GM12878 (cell line): ENCODE data around the gene NCAN. TPM values are rescaled to one million over a fixed set of nuclear protein-coding genes. Genes with fewer than 3 reads are reported as not detected.

Source experiments
- ATAC-seq: fragments of 200-7000 bp; cut with Tn5 transposase; 3 replicates; pipeline ENCODE4 v1.9.1; 2020; ENCODE audit warnings: mild to moderate bottlenecking, moderate library complexity
- BruUV-seq: library from RNA; stranded (reverse); fragments of 400-500 nt; replicated peaks from 2 replicates; lab custom pipeline; 2021; lab: Mats Ljungman, UMichigan
- CTCF ChIA-PET: fragments of 300-600 bp; sonication (Branson Sonifier 250); formaldehyde crosslinking; extraction: SDS; loops from one replicate; lab custom pipeline; 2021; ENCODE audit warnings: inconsistent platforms; lab: Yijun Ruan, JAX
- POLR2A ChIA-PET: fragments of 350-600 bp; formaldehyde crosslinking; extraction: SDS; loops from one replicate; lab custom pipeline; 2021; ENCODE audit warnings: inconsistent platforms; lab: Charles Lee
- RAD21 ChIA-PET: fragments of 300-600 bp; sonication (Branson Sonifier 250); formaldehyde crosslinking; loops from one replicate; lab custom pipeline; 2023; ENCODE audit warnings: antibody characterized with exemption; ENCODE audit not compliant: unreplicated experiment; lab: Charles Lee
- SMC1A ChIA-PET: fragments of 300-600 bp; sonication (Branson Sonifier 250); formaldehyde crosslinking; loops from one replicate; lab custom pipeline; 2023; ENCODE audit not compliant: unreplicated experiment, uncharacterized antibody; lab: Charles Lee
- DNase-seq: peaks from one replicate; pipeline ENCODE4 v3.0.0-alpha.2; 2011; ENCODE audit warnings: low read depth, low spot score
- FAIRE-seq: peaks from 3 replicates; lab custom pipeline; 2011; peaks lifted over from hg19 to GRCh38; lab: Jason Lieb, UNC
- H2AFZ ChIP-seq: 2 replicates; pipeline ENCODE4 v1.6.0; 2011; ENCODE audit warnings: low read depth, low read length, control low read depth; ENCODE audit not compliant: control insufficient read depth
- H3K27ac ChIP-seq: 2 replicates; pipeline ENCODE4 v1.5.1; 2011; ENCODE audit warnings: control low read depth; ENCODE audit not compliant: control insufficient read depth, insufficient read depth
- H3K27me3 ChIP-seq, 2 experiments: replicated peaks in 1 of 2; 2 replicates each; pipeline versions ENCODE4 v1.6.0 to v1.6.1; 2011; ENCODE audit warnings: low read length in 1 of 2; ENCODE audit not compliant: control insufficient read depth in 2 of 2, insufficient read depth in 2 of 2
- H3K36me3 ChIP-seq, 2 experiments: 2 replicates each; pipeline ENCODE4 v1.5.1; 2011; ENCODE audit warnings: low read length in 1 of 2; ENCODE audit not compliant: control insufficient read depth in 2 of 2, insufficient read depth in 2 of 2
- H3K4me1 ChIP-seq: 2 replicates; pipeline ENCODE4 v1.6.1; 2011; ENCODE audit warnings: mild to moderate bottlenecking, low read length, moderate library complexity, mixed read lengths; ENCODE audit not compliant: control insufficient read depth, insufficient read depth
- H3K4me2 ChIP-seq: 2 replicates; pipeline ENCODE4 v1.6.0; 2011; ENCODE audit warnings: control low read depth; ENCODE audit not compliant: control insufficient read depth, insufficient read depth
- H3K4me3 ChIP-seq: fragments of 200-600 bp; sonication (generic); 2 replicates; pipeline ENCODE4 v1.5.1; 2016
- H3K79me2 ChIP-seq: 2 replicates; pipeline ENCODE4 v1.6.0; 2011; ENCODE audit warnings: low read length; ENCODE audit not compliant: control insufficient read depth, insufficient read depth
- H3K9ac ChIP-seq: 2 replicates; pipeline ENCODE4 v1.8.0; 2011; ENCODE audit warnings: low read length, control low read depth, mixed read lengths; ENCODE audit not compliant: control insufficient read depth, insufficient read depth
- H3K9me3 ChIP-seq: replicated peaks from 3 replicates; pipeline ENCODE4 v1.5.1; 2011; ENCODE audit warnings: mild to moderate bottlenecking, low read length; ENCODE audit not compliant: control insufficient read depth, insufficient read depth
- H4K20me1 ChIP-seq: 2 replicates; pipeline ENCODE4 v1.6.0; 2011; ENCODE audit not compliant: control insufficient read depth, insufficient read depth
- BCLAF1 ChIP-seq: fragments of 450-650 bp; IDR thresholded peaks from 2 replicates; pipeline ENCODE4 v1.6.1; 2017; ENCODE audit warnings: antibody characterized with exemption, mild to moderate bottlenecking, moderate library complexity
- CREB1 ChIP-seq: IDR thresholded peaks from 2 replicates; pipeline ENCODE4 v1.6.1; 2012; ENCODE audit warnings: low read depth, mild to moderate bottlenecking, inconsistent platforms
- CUX1 ChIP-seq: IDR thresholded peaks from 2 replicates; pipeline ENCODE4 v1.6.1; 2012; ENCODE audit warnings: improper control_type of control experiment, low read depth, low read length; ENCODE audit not compliant: insufficient replicate concordance
- ESRRA ChIP-seq: IDR thresholded peaks from 2 replicates; pipeline ENCODE4 v1.6.1; 2012; ENCODE audit warnings: mild to moderate bottlenecking, low read length, improper control_type of control experiment
- IKZF1 ChIP-seq: fragments of 450-650 bp; conservative IDR thresholded peaks from 2 replicates; pipeline ENCODE4 v1.6.1; 2017; ENCODE audit warnings: antibody characterized with exemption, mild to moderate bottlenecking
- NFYA ChIP-seq: IDR thresholded peaks from 2 replicates; pipeline ENCODE4 v1.6.1; 2011; ENCODE audit warnings: low read depth, mild to moderate bottlenecking, low read length, improper control_type of control experiment, borderline replicate concordance
- NRF1 ChIP-seq: conservative IDR thresholded peaks from 2 replicates; pipeline ENCODE4 v1.6.1; 2011; ENCODE audit warnings: mild to moderate bottlenecking, low read depth, low read length, improper control_type of control experiment
- POLR2AphosphoS5 ChIP-seq: IDR thresholded peaks from 2 replicates; pipeline ENCODE4 v1.6.1; 2011; ENCODE audit warnings: mild to moderate bottlenecking, low read length, inconsistent platforms
- REST ChIP-seq: IDR thresholded peaks from 2 replicates; pipeline ENCODE4 v1.6.1; 2012; ENCODE audit warnings: mild to moderate bottlenecking, low read depth, low read length
- RFX5 ChIP-seq: IDR thresholded peaks from 2 replicates; pipeline ENCODE4 v1.6.1; 2011; ENCODE audit warnings: low read depth, low read length, improper control_type of control experiment
- SIN3A ChIP-seq: IDR thresholded peaks from 2 replicates; pipeline ENCODE4 v1.6.1; 2012; ENCODE audit warnings: low read depth, low read length, improper control_type of control experiment
- SRF ChIP-seq, 2 experiments: IDR thresholded peaks; 2 replicates each; pipeline ENCODE4 v1.6.1; 2011; ENCODE audit warnings: low read depth in 2 of 2, low read length in 2 of 2, mild to moderate bottlenecking in 1 of 2, moderate library complexity in 1 of 2
- ZNF217 ChIP-seq: fragments of 450-650 bp; IDR thresholded peaks from 2 replicates; pipeline ENCODE4 v1.6.1; 2017; ENCODE audit warnings: antibody characterized with exemption, mild to moderate bottlenecking
- WGBS: methylation state at CpG from one replicate; pipeline ENCODE4 v1.1.6; 2016; ENCODE audit warnings: low lambda C conversion rate; ENCODE audit not compliant: insufficient replicate concordance, insufficient coverage; ENCODE audit errors: missing lambda C conversion rate; 5-methylcytosine and 5-hydroxymethylcytosine counted together
- in situ Hi-C: fragments of 300-500 bp; cut with MboI; formaldehyde crosslinking; loops from 9 replicates; pipeline ENCODE4 v1.14.3; 2018; ENCODE audit warnings: mixed read lengths
- intact Hi-C: fragments of 100-400 bp; cut with micrococcal nuclease; formaldehyde crosslinking; loops from one replicate; pipeline ENCODE4 v1.14.2; 2022; ENCODE audit not compliant: unreplicated experiment
- polyA plus RNA-seq, 11 experiments: library from polyadenylated mRNA; depleted of rRNA in 4 of 11; unstranded in 6 of 11; stranded (reverse) in 5 of 11; fragments of >200 nt; fragmentation: Nextera tagmentation in 4 of 11; fragmentation: Illumina TruSeq in 1 of 11; extraction: Ambion mirVana in 4 of 11; extraction: Trizol in 1 of 11; gene quantifications; 1 replicate in 1 of 11; 2 replicates in 10 of 11; pipeline versions ENCODE4 v1.2.1 to v1.2.3, GENCODE V29; 2011 to 2016; ENCODE audit warnings: inconsistent platforms in 2 of 11, missing spikeins in 2 of 11, low read depth in 1 of 11
- total RNA-seq, 4 experiments: library from RNA; depleted of rRNA in 3 of 4; stranded (reverse); fragments of >200 nt in 3 of 4; fragmentation: Illumina TruSeq in 1 of 4; extraction: Trizol in 1 of 4; gene quantifications; 2 replicates each; pipeline versions ENCODE4 v1.2.1 to v1.2.3, GENCODE V29; 2013 to 2021

NCAN gene
- total and polyA plus RNA-seq, 10 of the 15 experiments (the other 5 are each of a cell fraction or from before 2014, with no cell fraction given): 0.02 to 0.34 (median 0.12) TPM; not detected in 1

- Histone ChIP-seq H3K27me3 (no peaks in the 10 kb centered on the region), H3K27ac (no peak overlapping the region), H3K4me2 (no peak overlapping the region), H3K9me3 (no peaks in the 10 kb centered on the region), H3K4me1 (peaks cover 8% of the 10 kb centered on the region; the same call in 1 of the 2 replicates), H2AFZ (no peak overlapping the region), H3K4me3 (no peak overlapping the region), H3K36me3 (peaks cover 4 to 7% of the 10 kb centered on the region in 2 experiments; a peak in 3 of 4 replicates), H4K20me1 (no peaks in the 10 kb centered on the region), H3K9ac (no peak overlapping the region), H3K79me2 (peaks cover 16% of the 10 kb centered on the region)
- ChIA-PET RAD21 (interaction anchor here (0.5 kb wide), 1 partner anchor 401 kb away, joined by 3 read pairs; no protein-coding TSS in a partner anchor), CTCF (no interaction called here), POLR2A (no interaction called here), SMC1A (interaction anchor here (1.2 kb wide), 1 partner anchor 111 kb away, joined by 3 read pairs; no protein-coding TSS in a partner anchor)
- no peak for ATAC-seq
- FAIRE-seq: no peak
- whole genome bisulfite sequencing: 66% methylated on average over 13 of the region's 13 CpGs
- DNase-seq: no peak
- intact Hi-C loops (no loop called here), in situ Hi-C loops (no loop called here)
- BruUV-seq: no TSS peak
- TF ChIP-seq NRF1 (no peak), CREB1 (no peak), ESRRA (no peak), ZNF217 (no peak), SIN3A (no peak), BCLAF1 (no peak), IKZF1 (no peak), SRF (IDR thresholded peaks at IDR 0.05; ENCODE audit: low read depth in 2 of 2, low read length in 2 of 2) (no peak), NFYA (no peak), RFX5 (no peak), REST (no peak), POLR2AphosphoS5 (no peak), CUX1 (no peak)
Observed at GRCh38 chr19:19204181-19204580, 7.6 kb upstream of the NCAN start.
